Measurements from ENCODE around the gene OCRL.

Gene OCRL

DNA sequence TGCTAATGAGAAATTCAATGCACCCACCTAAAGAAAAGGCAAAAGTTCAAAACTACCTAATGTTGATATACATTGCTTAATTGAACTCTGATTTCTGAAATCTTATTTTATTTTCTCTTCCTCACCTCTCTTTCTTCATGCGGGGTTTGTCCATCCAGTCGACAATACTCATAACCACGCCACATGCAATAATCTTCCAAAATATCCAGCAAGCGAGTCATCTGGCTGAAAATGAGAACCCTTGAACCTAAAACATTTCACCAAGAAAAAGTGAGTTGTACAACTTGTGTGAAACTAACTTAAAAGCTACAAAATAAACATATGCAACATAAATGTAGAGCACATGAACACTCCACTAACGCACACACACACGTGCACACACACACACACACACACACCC is 43.4 kb upstream of the OCRL start:
- Histone ChIP-seq H3K9me3 (no peaks in the 10 kb centered on the region), H3K27ac (no peak overlapping the region), H3K36me3 (peaks cover 4 to 31% (median 18%) of the 10 kb centered on the region in 3 donors), H3K27me3 (no peaks in the 10 kb centered on the region), H3K4me1 (no peaks in the 10 kb centered on the region), H3K4me3 (no peak overlapping the region)
- DNase-seq = no peak
- intact Hi-C loops (cut with DNase I; ENCODE audit: low total_unique reads) = no loop called here
- no peak for TF ChIP-seq CTCF (IDR thresholded peaks at IDR 0.05)

DNA sequence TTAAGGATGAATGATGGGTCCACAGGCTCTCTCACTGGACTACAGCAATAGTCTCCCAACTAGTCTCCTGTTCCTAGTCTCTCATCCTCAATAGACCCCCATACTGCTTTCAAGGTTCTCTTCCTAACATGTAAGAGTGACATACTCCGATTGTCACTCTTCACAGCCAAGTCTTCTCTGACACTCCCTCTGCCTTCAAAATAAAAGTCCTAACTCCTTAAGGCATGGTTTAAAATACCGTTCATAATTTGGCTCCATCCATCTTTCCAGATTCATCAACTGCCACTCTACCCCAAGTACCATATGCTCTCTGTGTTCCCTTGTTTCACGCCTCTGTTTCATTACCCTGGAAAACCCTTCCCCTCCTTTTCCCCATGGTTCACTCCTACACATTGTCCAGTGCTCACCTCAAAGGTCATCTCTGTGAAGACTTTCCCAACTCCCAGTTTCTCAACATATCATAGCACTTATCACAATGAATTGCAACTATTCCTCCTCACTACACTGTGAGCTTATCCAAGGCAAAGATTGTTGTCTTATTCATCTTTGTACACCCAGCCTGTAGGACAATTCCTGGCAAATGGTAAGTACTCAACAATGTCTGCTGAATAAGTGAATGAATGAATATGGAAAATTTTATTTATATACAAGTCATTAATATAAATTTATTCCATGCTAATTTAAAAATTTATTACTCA is 42.8 kb upstream of the OCRL start:
- intact Hi-C loops (cut with DNase I; ENCODE audit: low total_unique reads) = no loop called here
- Histone ChIP-seq H3K27me3 (no peaks in the 10 kb centered on the region), H3K4me3 (no peak overlapping the region)

DNA sequence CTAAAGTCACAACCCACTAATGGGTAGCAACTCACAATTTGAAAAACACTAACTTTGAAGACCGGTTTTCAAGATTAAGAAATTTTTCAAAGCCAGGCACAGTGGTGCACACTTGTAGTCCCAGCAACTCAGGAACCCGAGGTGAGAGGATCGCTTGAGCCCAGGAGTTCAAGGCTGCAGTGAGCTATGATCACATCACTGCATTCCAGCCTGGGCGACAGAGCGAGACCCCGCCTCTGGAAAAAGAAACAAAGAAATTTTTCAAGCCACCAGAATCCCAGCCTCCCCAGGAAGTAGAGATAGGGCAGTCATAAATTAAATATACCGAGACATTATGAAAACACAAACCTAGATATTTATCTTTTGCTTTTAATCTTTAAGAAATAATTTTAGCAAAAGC is 29.7 kb upstream of the OCRL start:
- H3K9me3 ChIP-seq = no peaks in the 10 kb centered on the region
- DNase-seq = no peak
- no peak overlapping the region for H3K4me3 ChIP-seq
- no peak overlapping the region for H3K27ac ChIP-seq
- no peak for TF ChIP-seq CTCF (IDR thresholded peaks at IDR 0.05)
- H3K4me1 ChIP-seq = no peaks in the 10 kb centered on the region
- peaks cover 0 to 20% (median 4%) of the 10 kb centered on the region in 3 donors for H3K36me3 ChIP-seq
- H3K27me3 ChIP-seq = no peaks in the 10 kb centered on the region
- intact Hi-C loops (cut with DNase I; ENCODE audit: low total_unique reads) = no loop called here

More for the DNA sequence above, 42.8 kb upstream of the OCRL start:
- Histone ChIP-seq H3K4me1 (no peaks in the 10 kb centered on the region), H3K36me3 (peaks cover 9 to 37% (median 25%) of the 10 kb centered on the region in 3 donors), H3K27ac (no peak overlapping the region), H3K9me3 (no peaks in the 10 kb centered on the region)
- TF ChIP-seq CTCF (IDR thresholded peaks at IDR 0.05) = no peak
- no peak for DNase-seq

DNA sequence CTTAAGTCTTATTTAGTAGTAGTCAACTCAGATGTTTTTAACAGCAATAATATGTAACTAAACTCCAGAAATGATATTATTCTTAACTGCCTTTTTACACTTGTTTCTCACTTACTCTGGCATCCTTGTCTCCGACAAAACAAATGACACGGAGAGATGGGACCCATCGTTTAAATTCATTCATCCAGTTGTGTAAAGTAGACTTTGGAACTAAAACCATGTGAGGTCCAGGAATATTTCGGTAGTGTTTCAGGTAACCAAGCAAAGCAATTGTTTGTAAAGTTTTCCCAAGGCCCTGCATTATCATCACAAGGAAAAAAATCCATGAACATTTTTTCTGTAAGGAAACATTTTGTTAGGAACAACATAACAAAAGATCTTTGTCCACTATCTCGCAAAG is 28.4 kb upstream of the OCRL start:
- intact Hi-C loops (cut with DNase I; ENCODE audit: low total_unique reads) = no loop called here
- Histone ChIP-seq H3K9me3 (no peaks in the 10 kb centered on the region), H3K27me3 (no peaks in the 10 kb centered on the region), H3K27ac (no peak overlapping the region), H3K36me3 (peaks cover 0 to 20% (median 4%) of the 10 kb centered on the region in 3 donors), H3K4me3 (no peak overlapping the region), H3K4me1 (no peaks in the 10 kb centered on the region)
- TF ChIP-seq CTCF (IDR thresholded peaks at IDR 0.05) = no peak
- DNase-seq = no peak

DNA sequence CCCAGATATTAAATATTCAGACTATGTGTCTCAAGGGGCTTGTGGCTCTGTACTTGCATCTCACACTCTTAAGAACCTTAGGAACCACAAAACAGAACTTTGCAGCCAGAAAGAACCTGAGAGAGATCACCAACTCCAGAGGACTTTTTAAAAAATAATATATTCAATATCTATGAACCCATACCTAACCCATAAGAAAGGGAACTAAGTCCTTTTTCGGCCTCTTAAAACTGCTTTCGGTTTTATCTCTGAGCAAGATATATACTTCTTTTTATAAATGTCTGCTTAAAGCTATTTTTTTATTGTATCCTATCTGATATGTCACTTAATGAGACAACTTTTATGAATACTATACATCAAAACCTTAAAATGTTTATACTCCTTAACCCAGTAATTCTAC is 27.6 kb upstream of the OCRL start:
- peaks cover 0 to 17% (median 3%) of the 10 kb centered on the region in 3 donors for H3K36me3 ChIP-seq
- no peak for TF ChIP-seq CTCF (IDR thresholded peaks at IDR 0.05)
- H3K9me3 ChIP-seq = no peaks in the 10 kb centered on the region
- intact Hi-C loops (cut with DNase I; ENCODE audit: low total_unique reads) = no loop called here
- no peak overlapping the region for H3K27ac ChIP-seq
- H3K4me3 ChIP-seq = no peak overlapping the region
- H3K27me3 ChIP-seq = no peaks in the 10 kb centered on the region
- no peaks in the 10 kb centered on the region for H3K4me1 ChIP-seq
- no peak for DNase-seq

All from tibial artery (tissue), 4 donors.